HAP-1 (cell line): Measurements from ENCODE around the gene SEMA3C.

Experiments
- DNase-seq, 2 experiments: peaks; one replicate each; pipeline ENCODE4 v3.0.0-alpha.2; 2016 to 2020; ENCODE audit warnings: low spot score in 2 of 2
- H3K27me3 ChIP-seq: fragments of 250-450 bp; sonication (Bioruptor Pico); 2 replicates; pipeline ENCODE4 v1.5.1; 2020; ENCODE audit warnings: low read depth, mild to moderate bottlenecking, moderate library complexity
- H3K36me3 ChIP-seq: fragments of 250-450 bp; sonication (Bioruptor Pico); replicated peaks from 2 replicates; pipeline ENCODE4 v1.5.1; 2020; ENCODE audit warnings: mild to moderate bottlenecking
- H3K4me1 ChIP-seq: fragments of 250-450 bp; sonication (Bioruptor Pico); 2 replicates; pipeline ENCODE4 v1.5.1; 2020; ENCODE audit warnings: mild to moderate bottlenecking
- H3K4me3 ChIP-seq: fragments of 250-450 bp; sonication (Bioruptor Pico); 2 replicates; pipeline ENCODE4 v1.5.1; 2020; ENCODE audit warnings: mild to moderate bottlenecking, moderate library complexity
- H3K9me3 ChIP-seq: fragments of 250-450 bp; sonication (Bioruptor Pico); 2 replicates; pipeline ENCODE4 v1.5.1; 2020; ENCODE audit warnings: mild to moderate bottlenecking, moderate library complexity
- in situ Hi-C: fragments of 300-500 bp; cut with MboI; formaldehyde crosslinking; loops from 3 replicates; pipeline ENCODE4 v1.14.3; 2020; ENCODE audit warnings: low sequenced_read_pairs, inconsistent platforms, mixed read lengths

SEMA3C gene

DNA sequence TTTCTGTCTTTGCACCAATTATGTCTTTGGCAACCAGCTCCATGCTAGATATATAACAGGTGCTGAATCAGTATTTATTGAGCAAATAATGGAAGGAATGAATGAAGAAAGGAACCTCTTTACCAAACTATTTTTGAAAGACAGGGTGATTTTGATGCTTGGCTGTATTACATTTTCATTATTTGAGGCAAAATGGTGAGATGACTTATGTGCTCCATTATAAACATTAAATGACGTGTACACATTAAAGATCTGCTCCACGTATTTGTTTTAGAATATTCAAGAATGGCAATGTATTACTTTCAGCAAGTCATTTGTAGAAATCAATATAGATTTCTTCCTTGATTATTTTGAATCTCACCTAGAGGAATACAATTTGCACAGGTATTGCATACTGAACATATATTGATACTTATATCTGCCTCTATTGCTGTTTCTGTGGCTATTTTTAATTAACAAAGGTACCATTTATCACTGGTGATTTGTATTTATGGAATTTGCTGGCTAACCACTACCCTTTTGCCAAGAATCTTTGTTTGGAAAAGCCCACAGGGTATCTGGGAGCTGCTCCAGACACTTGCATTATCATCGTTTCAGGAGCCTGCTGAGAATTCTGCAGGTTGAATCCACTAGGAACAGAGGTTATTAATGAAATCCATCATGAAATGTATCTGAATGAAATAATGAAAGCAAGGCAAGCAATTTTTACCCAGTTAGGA lies 92.2 kb downstream of the SEMA3C start:
- DNase-seq = no peak
- H3K27me3 ChIP-seq = no peaks in the 10 kb centered on the region

DNA sequence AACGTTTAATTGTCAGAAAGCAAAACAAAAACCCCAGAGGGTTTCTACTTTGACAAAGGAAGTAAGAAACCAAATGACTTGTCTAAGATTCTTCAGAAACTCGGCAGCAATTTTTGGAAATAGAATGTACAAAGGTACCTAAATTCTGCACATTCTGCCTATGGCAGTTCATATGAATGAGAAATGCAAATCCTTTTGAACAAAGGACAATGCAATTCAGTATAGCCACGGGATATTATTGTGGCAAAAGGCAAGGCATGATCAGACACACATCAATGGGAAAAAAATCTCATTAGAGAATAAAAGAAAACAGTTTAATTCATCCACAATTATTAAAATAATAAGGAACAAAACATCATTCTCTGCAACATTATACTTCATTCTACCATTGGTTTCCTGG lies 93.4 kb downstream of the SEMA3C start:
- no peak overlapping the region for H3K4me3 ChIP-seq
- H3K9me3 ChIP-seq = no peaks in the 10 kb centered on the region
- H3K4me1 ChIP-seq = peaks cover 29% of the 10 kb centered on the region
- DNase-seq = peak in 1 of 2 experiments; percentile 86
- in situ Hi-C loops = no loop called here
- H3K36me3 ChIP-seq = no peaks in the 10 kb centered on the region
- H3K27me3 ChIP-seq = no peaks in the 10 kb centered on the region

More for the DNA sequence above, 92.2 kb downstream of the SEMA3C start:
- H3K9me3 ChIP-seq = no peaks in the 10 kb centered on the region
- H3K4me3 ChIP-seq = no peak overlapping the region
- H3K4me1 ChIP-seq = peaks cover 29% of the 10 kb centered on the region
- no peaks in the 10 kb centered on the region for H3K36me3 ChIP-seq
- in situ Hi-C loops = no loop called here

DNA sequence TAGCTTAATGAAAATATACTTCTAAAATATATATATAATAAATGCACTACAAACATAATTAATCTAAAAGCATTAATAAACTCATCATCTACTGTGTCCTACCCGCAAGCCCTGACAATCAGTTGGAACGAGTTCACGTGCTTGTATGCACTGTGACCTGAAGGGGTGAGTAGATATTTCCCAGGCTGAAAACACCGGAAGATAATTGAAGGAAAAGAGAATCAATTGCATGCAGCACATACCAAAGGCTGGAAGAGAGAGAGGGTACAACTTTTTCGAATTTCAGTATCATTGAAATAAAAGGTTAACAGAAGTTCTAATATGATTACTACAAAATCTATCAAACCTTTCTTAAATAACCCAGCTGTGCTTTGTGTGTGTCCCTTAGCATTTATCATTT lies 94.6 kb downstream of the SEMA3C start:
- in situ Hi-C loops = no loop called here
- Histone ChIP-seq H3K36me3 (no peaks in the 10 kb centered on the region), H3K27me3 (no peaks in the 10 kb centered on the region)

DNA sequence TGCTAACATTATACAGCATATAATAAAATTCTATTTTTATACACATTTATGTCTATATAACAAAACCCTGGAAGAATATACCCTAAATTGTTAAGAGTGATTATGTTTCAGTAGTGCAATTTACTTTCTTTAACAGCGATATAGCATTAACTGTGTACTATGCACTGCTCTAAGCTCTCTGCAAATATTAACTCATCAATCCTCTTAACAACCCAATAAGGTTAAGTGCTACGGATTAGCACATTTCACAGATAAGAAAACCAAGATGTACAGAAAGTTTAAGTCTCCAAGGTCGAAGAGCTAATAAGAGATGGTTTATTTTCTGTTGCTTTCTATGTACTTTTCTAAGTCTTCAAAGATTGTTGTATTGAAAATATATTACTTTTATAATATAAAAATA lies 95.8 kb downstream of the SEMA3C start:
- H3K4me3 ChIP-seq = no peak overlapping the region
- H3K27me3 ChIP-seq = no peaks in the 10 kb centered on the region
- in situ Hi-C loops = no loop called here
- peaks cover 29% of the 10 kb centered on the region for H3K4me1 ChIP-seq
- DNase-seq = no peak
- no peaks in the 10 kb centered on the region for H3K36me3 ChIP-seq
- no peaks in the 10 kb centered on the region for H3K9me3 ChIP-seq

More for the DNA sequence above, 94.6 kb downstream of the SEMA3C start:
- DNase-seq = no peak
- no peak overlapping the region for H3K4me3 ChIP-seq
- H3K9me3 ChIP-seq = no peaks in the 10 kb centered on the region
- H3K4me1 ChIP-seq = peaks cover 29% of the 10 kb centered on the region

DNA sequence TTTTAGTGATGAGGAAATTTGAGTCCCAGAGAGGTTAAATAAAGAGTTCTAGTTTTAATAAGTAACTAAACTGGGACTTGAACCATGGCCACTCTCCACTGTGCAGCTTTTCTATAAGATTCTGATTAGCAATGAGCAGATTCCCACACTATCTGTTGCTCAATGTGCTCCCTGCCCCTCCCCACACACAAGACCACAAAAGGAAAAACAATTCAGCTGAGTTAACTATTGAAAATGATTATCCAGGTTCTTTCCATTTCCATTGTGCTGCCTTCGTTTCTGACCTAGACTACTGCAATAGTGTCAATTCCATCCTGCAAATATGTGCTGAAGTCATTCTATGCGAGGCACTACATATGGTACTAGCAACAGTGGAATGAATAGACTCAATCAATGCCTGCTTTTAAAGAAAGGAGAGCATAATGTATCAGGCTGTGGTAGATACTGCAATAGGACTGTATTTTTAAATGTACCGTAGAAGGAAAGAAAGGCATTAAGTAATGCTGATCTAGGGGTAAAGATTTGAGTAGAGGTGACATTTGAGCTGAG lies 97.0 kb downstream of the SEMA3C start:
- H3K4me3 ChIP-seq = no peak overlapping the region
- in situ Hi-C loops = no loop called here
- H3K27me3 ChIP-seq = no peaks in the 10 kb centered on the region
- H3K9me3 ChIP-seq = no peaks in the 10 kb centered on the region
- peaks cover 29% of the 10 kb centered on the region for H3K4me1 ChIP-seq
- H3K36me3 ChIP-seq = no peaks in the 10 kb centered on the region
- no peak for DNase-seq

DNA sequence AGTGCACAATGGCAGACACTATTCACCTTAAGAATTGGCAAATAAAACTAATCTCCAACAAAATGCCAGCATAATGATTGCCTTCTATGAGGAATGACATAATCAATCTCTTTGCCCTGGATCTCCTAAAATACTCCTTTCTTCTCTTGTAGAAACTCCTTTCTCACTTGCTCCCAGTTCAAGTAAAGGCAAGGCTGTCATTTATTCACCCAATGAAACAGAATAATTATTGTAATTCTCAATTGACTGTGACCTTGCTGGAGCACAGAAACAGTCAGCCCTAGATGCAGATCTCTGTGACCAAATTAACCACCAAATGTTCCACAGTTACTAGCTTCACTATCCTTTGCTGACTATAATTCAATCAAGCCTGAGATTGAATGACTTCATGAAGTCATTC lies 99.3 kb downstream of the SEMA3C start:
- Histone ChIP-seq H3K27me3 (no peaks in the 10 kb centered on the region), H3K4me1 (peaks cover 12% of the 10 kb centered on the region), H3K36me3 (no peaks in the 10 kb centered on the region), H3K4me3 (no peak overlapping the region), H3K9me3 (no peaks in the 10 kb centered on the region)
- in situ Hi-C loops = no loop called here
- no peak for DNase-seq

DNA sequence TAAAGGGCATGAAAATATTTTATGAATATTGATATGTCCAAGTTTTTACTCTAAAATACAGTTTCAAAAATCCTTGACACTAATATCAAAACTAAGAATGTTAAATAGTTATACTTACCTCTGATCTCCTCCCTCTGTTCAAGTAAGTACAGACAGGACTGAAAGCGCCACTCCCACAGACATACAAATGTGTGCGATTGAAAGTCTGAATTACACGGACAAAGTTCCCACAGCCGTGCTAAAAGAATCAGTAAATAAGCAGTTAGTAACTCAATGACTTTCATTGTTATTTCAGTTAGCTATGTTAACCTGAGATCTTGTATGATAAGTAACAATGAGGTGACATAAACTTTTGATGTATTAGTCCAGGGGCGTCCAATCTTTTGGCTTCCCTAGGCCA lies 100.7 kb downstream of the SEMA3C start:
- in situ Hi-C loops = no loop called here
- H3K36me3 ChIP-seq = no peaks in the 10 kb centered on the region
- no peaks in the 10 kb centered on the region for H3K9me3 ChIP-seq
- H3K4me3 ChIP-seq = no peak overlapping the region
- peaks cover 8% of the 10 kb centered on the region for H3K4me1 ChIP-seq
- no peaks in the 10 kb centered on the region for H3K27me3 ChIP-seq
- DNase-seq = no peak

DNA sequence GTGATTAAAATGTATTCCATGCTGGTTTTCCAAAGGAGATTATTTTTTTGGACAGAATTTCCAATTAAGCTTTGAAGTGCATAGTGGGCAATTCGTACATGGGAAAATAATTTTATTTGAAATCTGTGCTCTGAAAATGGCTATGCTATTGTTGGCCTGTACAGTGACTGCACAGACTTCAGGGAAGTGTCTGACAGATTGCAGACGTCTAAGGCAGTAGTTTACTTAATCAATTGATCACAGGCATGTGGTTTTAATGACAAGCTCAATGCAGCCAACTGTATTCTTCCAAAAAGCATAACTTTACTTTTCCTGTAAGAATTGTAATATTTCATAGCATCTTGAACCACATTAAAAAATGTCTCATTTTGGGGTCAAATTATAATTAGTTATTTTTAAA lies 102.0 kb downstream of the SEMA3C start:
- no peaks in the 10 kb centered on the region for H3K4me1 ChIP-seq
- no peaks in the 10 kb centered on the region for H3K27me3 ChIP-seq
- no peak overlapping the region for H3K4me3 ChIP-seq
- H3K9me3 ChIP-seq = no peaks in the 10 kb centered on the region
- H3K36me3 ChIP-seq = no peaks in the 10 kb centered on the region
- DNase-seq = no peak
- in situ Hi-C loops = no loop called here

DNA sequence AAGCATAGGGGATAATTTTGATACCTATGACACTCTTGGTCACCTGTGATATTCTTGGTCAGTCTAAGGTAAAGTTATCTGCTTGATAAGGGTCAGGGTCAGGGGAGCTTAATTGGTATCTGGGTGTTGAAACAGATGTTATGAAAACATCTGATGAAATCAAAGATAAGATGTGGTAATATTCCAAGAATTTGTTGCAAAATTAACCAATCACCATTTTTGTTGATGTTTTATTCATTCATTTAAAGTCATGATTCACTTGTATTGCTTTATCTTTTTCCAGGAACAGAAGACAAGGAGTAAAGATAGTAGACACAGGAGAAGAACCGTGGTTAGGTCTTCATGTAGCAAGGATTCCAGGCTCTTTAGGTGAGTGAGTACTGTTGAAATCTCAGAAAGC lies 103.1 kb downstream of the SEMA3C start:
- no peak for DNase-seq
- Histone ChIP-seq H3K27me3 (no peaks in the 10 kb centered on the region), H3K4me3 (no peak overlapping the region), H3K4me1 (no peaks in the 10 kb centered on the region), H3K36me3 (no peaks in the 10 kb centered on the region), H3K9me3 (no peaks in the 10 kb centered on the region)
- in situ Hi-C loops = no loop called here

DNA sequence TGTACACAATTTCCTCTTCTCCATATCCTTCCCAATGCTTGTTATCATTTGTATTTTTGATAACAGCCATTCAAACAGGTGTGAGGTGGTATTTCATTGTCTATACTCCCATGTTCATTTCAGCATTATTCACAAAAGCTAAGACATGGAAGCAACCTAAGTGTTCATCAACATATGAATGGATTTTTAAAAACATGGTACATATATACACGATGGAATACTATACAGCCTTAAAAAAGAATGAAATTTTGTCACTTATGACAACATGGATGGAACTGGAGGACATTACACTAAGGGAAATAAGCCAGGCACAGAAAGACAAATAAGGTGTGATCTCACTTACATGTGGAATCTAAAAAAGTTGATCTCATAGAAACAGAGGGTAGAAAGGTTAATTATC lies 109.3 kb downstream of the SEMA3C start:
- in situ Hi-C loops = no loop called here
- no peaks in the 10 kb centered on the region for H3K27me3 ChIP-seq
- no peaks in the 10 kb centered on the region; the same call in 1 of the 2 replicates for H3K9me3 ChIP-seq
- H3K4me3 ChIP-seq = no peak overlapping the region
- no peaks in the 10 kb centered on the region; the same call in 1 of the 2 replicates for H3K4me1 ChIP-seq
- DNase-seq = no peak
- H3K36me3 ChIP-seq = no peaks in the 10 kb centered on the region

DNA sequence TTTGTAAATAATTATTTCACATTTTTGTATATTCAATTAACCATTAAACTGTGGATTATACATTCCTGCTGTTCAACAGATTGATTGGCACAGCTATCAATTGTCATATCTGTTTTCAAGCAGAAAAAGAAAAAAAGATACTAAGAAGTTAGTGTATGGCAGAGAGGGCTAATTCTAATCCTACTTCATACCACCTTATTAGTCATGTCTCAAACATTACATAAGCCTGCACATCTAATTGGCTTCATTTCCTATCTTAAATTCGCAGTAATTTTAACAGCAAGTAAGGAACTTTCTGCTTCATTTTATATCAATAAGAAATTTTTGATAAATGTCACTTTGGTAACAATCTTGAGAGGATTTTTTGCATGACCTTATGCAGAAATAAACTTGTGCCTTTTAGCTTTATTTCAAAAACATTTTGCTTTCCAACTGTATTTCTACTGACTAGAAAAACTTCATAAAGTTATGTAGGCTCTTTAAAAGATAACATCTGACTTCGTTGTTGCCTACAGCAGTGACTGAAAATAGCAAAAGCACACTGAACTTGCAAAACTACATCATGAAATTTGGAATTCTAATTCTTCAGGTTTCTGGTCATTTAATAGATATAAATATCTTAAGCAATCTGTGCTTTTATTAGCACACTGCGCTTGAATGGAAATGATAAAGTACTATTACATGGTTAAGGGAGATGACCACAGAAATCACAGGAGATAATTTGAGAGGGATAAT lies 111.5 kb downstream of the SEMA3C start:
- no peak for DNase-seq
- no peaks in the 10 kb centered on the region; the same call in 1 of the 2 replicates for H3K9me3 ChIP-seq
- H3K36me3 ChIP-seq = no peaks in the 10 kb centered on the region
- no peaks in the 10 kb centered on the region for H3K27me3 ChIP-seq
- H3K4me3 ChIP-seq = no peak overlapping the region
- in situ Hi-C loops = no loop called here
- H3K4me1 ChIP-seq = no peaks in the 10 kb centered on the region; the same call in 1 of the 2 replicates

DNA sequence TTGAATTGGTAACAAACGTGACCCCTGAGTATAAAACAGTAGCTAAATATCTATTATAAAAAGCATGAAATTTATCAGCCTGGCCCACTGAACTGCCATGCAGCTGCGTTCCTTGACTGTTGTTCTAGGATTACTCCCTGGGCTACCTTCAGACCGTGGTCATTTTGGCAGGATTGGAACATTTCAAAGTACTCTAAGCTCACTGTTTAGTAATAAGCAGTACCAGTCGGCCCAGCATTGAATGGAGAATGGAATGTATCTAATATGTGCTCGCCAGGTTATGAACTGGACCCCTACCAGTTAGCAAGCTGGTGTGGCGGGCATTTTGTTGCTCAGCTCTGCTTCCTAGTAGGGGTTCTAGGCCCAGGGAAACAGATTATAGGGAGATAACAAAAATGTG lies 112.2 kb downstream of the SEMA3C start:
- no peak for DNase-seq
- Histone ChIP-seq H3K4me1 (no peaks in the 10 kb centered on the region; the same call in 1 of the 2 replicates), H3K9me3 (no peaks in the 10 kb centered on the region; the same call in 1 of the 2 replicates), H3K27me3 (no peaks in the 10 kb centered on the region), H3K4me3 (no peak overlapping the region), H3K36me3 (no peaks in the 10 kb centered on the region)
- in situ Hi-C loops = no loop called here

DNA sequence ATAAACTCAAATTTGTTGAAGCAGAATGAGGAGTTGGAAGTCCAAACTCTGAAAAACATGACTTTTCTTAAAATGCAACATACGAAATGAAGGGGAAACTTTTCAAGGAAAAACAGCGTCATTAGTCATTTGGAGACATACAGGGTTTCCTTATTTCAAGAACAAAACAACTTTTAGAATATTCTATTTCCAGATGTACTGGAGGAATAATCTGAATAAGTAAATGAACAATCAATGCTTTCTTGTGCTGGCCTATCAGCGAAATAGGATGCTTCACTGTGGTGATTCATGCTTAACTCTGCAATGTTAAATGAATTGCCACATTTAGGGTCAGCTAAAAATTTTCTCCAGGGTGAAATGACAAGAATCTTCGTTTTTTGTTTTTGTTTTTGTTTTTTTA lies 114.3 kb downstream of the SEMA3C start:
- Histone ChIP-seq H3K4me1 (no peaks in the 10 kb centered on the region; the same call in 1 of the 2 replicates), H3K9me3 (no peaks in the 10 kb centered on the region; the same call in 1 of the 2 replicates), H3K27me3 (no peaks in the 10 kb centered on the region), H3K4me3 (no peak overlapping the region), H3K36me3 (no peaks in the 10 kb centered on the region)
- no peak for DNase-seq
- in situ Hi-C loops = no loop called here

DNA sequence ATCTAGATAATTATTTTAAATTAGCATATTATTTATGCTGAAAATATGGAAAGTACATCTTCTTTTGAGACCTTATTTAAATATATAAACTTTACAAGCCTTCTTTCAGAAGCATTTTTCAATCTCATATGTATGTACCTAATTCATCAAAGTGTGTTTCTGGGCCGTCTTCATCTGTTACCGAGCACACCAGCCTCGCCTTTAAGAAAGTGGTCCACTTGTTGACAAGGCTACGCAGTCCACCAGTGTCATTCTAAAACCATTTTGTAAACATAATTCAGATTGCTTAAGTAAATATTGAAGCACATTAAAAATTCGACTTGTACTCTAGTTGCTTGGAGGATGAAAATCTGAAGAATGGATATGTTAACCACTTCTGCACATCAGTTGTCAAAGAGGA lies 116.3 kb downstream of the SEMA3C start:
- in situ Hi-C loops = no loop called here
- no peak for DNase-seq
- no peaks in the 10 kb centered on the region; the same call in 1 of the 2 replicates for H3K4me1 ChIP-seq
- no peaks in the 10 kb centered on the region for H3K27me3 ChIP-seq
- no peaks in the 10 kb centered on the region for H3K9me3 ChIP-seq
- H3K36me3 ChIP-seq = no peaks in the 10 kb centered on the region
- H3K4me3 ChIP-seq = no peak overlapping the region
